GM12878 (cell line): Measurements from ENCODE around the gene RAB6B. TPM values are rescaled to one million over a fixed set of nuclear protein-coding genes. Genes with fewer than 3 reads are reported as not detected.

ENCODE experiments used
- ATAC-seq: fragments of 200-7000 bp; cut with Tn5 transposase; 3 replicates; pipeline ENCODE4 v1.9.1; 2020; ENCODE audit warnings: mild to moderate bottlenecking, moderate library complexity
- BruUV-seq: library from RNA; stranded (reverse); fragments of 400-500 nt; replicated peaks from 2 replicates; lab custom pipeline; 2021; lab: Mats Ljungman, UMichigan
- CTCF ChIA-PET: fragments of 300-600 bp; sonication (Branson Sonifier 250); formaldehyde crosslinking; extraction: SDS; loops from one replicate; lab custom pipeline; 2021; ENCODE audit warnings: inconsistent platforms; lab: Yijun Ruan, JAX
- POLR2A ChIA-PET: fragments of 350-600 bp; formaldehyde crosslinking; extraction: SDS; loops from one replicate; lab custom pipeline; 2021; ENCODE audit warnings: inconsistent platforms; lab: Charles Lee
- RAD21 ChIA-PET: fragments of 300-600 bp; sonication (Branson Sonifier 250); formaldehyde crosslinking; loops from one replicate; lab custom pipeline; 2023; ENCODE audit warnings: antibody characterized with exemption; ENCODE audit not compliant: unreplicated experiment; lab: Charles Lee
- SMC1A ChIA-PET: fragments of 300-600 bp; sonication (Branson Sonifier 250); formaldehyde crosslinking; loops from one replicate; lab custom pipeline; 2023; ENCODE audit not compliant: unreplicated experiment, uncharacterized antibody; lab: Charles Lee
- DNase-seq: peaks from one replicate; pipeline ENCODE4 v3.0.0-alpha.2; 2011; ENCODE audit warnings: low read depth, low spot score
- FAIRE-seq: peaks from 3 replicates; lab custom pipeline; 2011; peaks lifted over from hg19 to GRCh38; lab: Jason Lieb, UNC
- H2AFZ ChIP-seq: 2 replicates; pipeline ENCODE4 v1.6.0; 2011; ENCODE audit warnings: low read depth, low read length, control low read depth; ENCODE audit not compliant: control insufficient read depth
- H3K27ac ChIP-seq: 2 replicates; pipeline ENCODE4 v1.5.1; 2011; ENCODE audit warnings: control low read depth; ENCODE audit not compliant: control insufficient read depth, insufficient read depth
- H3K27me3 ChIP-seq, 2 experiments: replicated peaks in 1 of 2; 2 replicates each; pipeline versions ENCODE4 v1.6.0 to v1.6.1; 2011; ENCODE audit warnings: low read length in 1 of 2; ENCODE audit not compliant: control insufficient read depth in 2 of 2, insufficient read depth in 2 of 2
- H3K36me3 ChIP-seq, 2 experiments: 2 replicates each; pipeline ENCODE4 v1.5.1; 2011; ENCODE audit warnings: low read length in 1 of 2; ENCODE audit not compliant: control insufficient read depth in 2 of 2, insufficient read depth in 2 of 2
- H3K4me1 ChIP-seq: 2 replicates; pipeline ENCODE4 v1.6.1; 2011; ENCODE audit warnings: mild to moderate bottlenecking, low read length, moderate library complexity, mixed read lengths; ENCODE audit not compliant: control insufficient read depth, insufficient read depth
- H3K4me2 ChIP-seq: 2 replicates; pipeline ENCODE4 v1.6.0; 2011; ENCODE audit warnings: control low read depth; ENCODE audit not compliant: control insufficient read depth, insufficient read depth
- H3K4me3 ChIP-seq: fragments of 200-600 bp; sonication (generic); 2 replicates; pipeline ENCODE4 v1.5.1; 2016
- H3K79me2 ChIP-seq: 2 replicates; pipeline ENCODE4 v1.6.0; 2011; ENCODE audit warnings: low read length; ENCODE audit not compliant: control insufficient read depth, insufficient read depth
- H3K9ac ChIP-seq: 2 replicates; pipeline ENCODE4 v1.8.0; 2011; ENCODE audit warnings: low read length, control low read depth, mixed read lengths; ENCODE audit not compliant: control insufficient read depth, insufficient read depth
- H3K9me3 ChIP-seq: replicated peaks from 3 replicates; pipeline ENCODE4 v1.5.1; 2011; ENCODE audit warnings: mild to moderate bottlenecking, low read length; ENCODE audit not compliant: control insufficient read depth, insufficient read depth
- H4K20me1 ChIP-seq: 2 replicates; pipeline ENCODE4 v1.6.0; 2011; ENCODE audit not compliant: control insufficient read depth, insufficient read depth
- BCL3 ChIP-seq: IDR thresholded peaks from 2 replicates; pipeline ENCODE4 v1.6.1; 2011; ENCODE audit warnings: borderline replicate concordance, low read depth, mild to moderate bottlenecking, moderate library complexity, low read length; ENCODE audit not compliant: insufficient read depth, poor library complexity, severe bottlenecking
- CBX3 ChIP-seq: fragments of 200-600 bp; sonication (generic); IDR thresholded peaks from 2 replicates; pipeline ENCODE4 v1.6.1; 2016; ENCODE audit warnings: low read depth, borderline replicate concordance
- E4F1 ChIP-seq: fragments of 450-650 bp; IDR thresholded peaks from 2 replicates; pipeline ENCODE4 v1.6.1; 2018; ENCODE audit warnings: borderline replicate concordance, mild to moderate bottlenecking; ENCODE audit not compliant: partially characterized antibody
- ETV6 ChIP-seq, 2 experiments: fragments of 450-650 bp in 1 of 2; IDR thresholded peaks in 1 of 2; conservative IDR thresholded peaks in 1 of 2; 2 replicates each; pipeline ENCODE4 v1.6.1; 2014; ENCODE audit warnings: antibody characterized with exemption in 1 of 2, borderline replicate concordance in 1 of 2, low read depth in 1 of 2, mild to moderate bottlenecking in 1 of 2, moderate library complexity in 1 of 2
- IKZF1 ChIP-seq: fragments of 450-650 bp; conservative IDR thresholded peaks from 2 replicates; pipeline ENCODE4 v1.6.1; 2017; ENCODE audit warnings: antibody characterized with exemption, mild to moderate bottlenecking
- KAT2A ChIP-seq: conservative IDR thresholded peaks from 2 replicates; pipeline ENCODE4 v1.6.1; 2011; ENCODE audit warnings: low read depth, low read length; ENCODE audit not compliant: control insufficient read depth
- MEF2A ChIP-seq: IDR thresholded peaks from 2 replicates; pipeline ENCODE4 v1.6.1; 2011; ENCODE audit warnings: low read depth, mild to moderate bottlenecking, low read length, moderate library complexity; ENCODE audit not compliant: insufficient read depth
- NFYB ChIP-seq: IDR thresholded peaks from 2 replicates; pipeline ENCODE4 v1.6.1; 2011; ENCODE audit warnings: low read depth, mild to moderate bottlenecking, low read length, improper control_type of control experiment, moderate library complexity; ENCODE audit not compliant: insufficient read depth
- PAX5 ChIP-seq: IDR thresholded peaks from 2 replicates; pipeline ENCODE4 v1.6.1; 2011; ENCODE audit warnings: low read depth, low read length, borderline replicate concordance
- RAD21 ChIP-seq: IDR thresholded peaks from 2 replicates; pipeline ENCODE4 v1.6.1; 2011; ENCODE audit warnings: mild to moderate bottlenecking, low read depth, low read length, moderate library complexity; ENCODE audit not compliant: insufficient read depth
- SP1 ChIP-seq: IDR thresholded peaks from one replicate; pipeline ENCODE4 v1.6.1; 2011; ENCODE audit warnings: low read depth, low read length
- SRF ChIP-seq, 2 experiments: IDR thresholded peaks; 2 replicates each; pipeline ENCODE4 v1.6.1; 2011; ENCODE audit warnings: low read depth in 2 of 2, low read length in 2 of 2, mild to moderate bottlenecking in 1 of 2, moderate library complexity in 1 of 2
- ZZZ3 ChIP-seq: IDR thresholded peaks from 2 replicates; pipeline ENCODE4 v1.6.1; 2011; ENCODE audit warnings: low read depth; ENCODE audit not compliant: control insufficient read depth, insufficient read length
- WGBS: methylation state at CpG from one replicate; pipeline ENCODE4 v1.1.6; 2016; ENCODE audit warnings: low lambda C conversion rate; ENCODE audit not compliant: insufficient replicate concordance, insufficient coverage; ENCODE audit errors: missing lambda C conversion rate; 5-methylcytosine and 5-hydroxymethylcytosine counted together
- in situ Hi-C: fragments of 300-500 bp; cut with MboI; formaldehyde crosslinking; loops from 9 replicates; pipeline ENCODE4 v1.14.3; 2018; ENCODE audit warnings: mixed read lengths
- intact Hi-C: fragments of 100-400 bp; cut with micrococcal nuclease; formaldehyde crosslinking; loops from one replicate; pipeline ENCODE4 v1.14.2; 2022; ENCODE audit not compliant: unreplicated experiment
- polyA plus RNA-seq, 11 experiments: library from polyadenylated mRNA; depleted of rRNA in 4 of 11; unstranded in 6 of 11; stranded (reverse) in 5 of 11; fragments of >200 nt; fragmentation: Nextera tagmentation in 4 of 11; fragmentation: Illumina TruSeq in 1 of 11; extraction: Ambion mirVana in 4 of 11; extraction: Trizol in 1 of 11; gene quantifications; 1 replicate in 1 of 11; 2 replicates in 10 of 11; pipeline versions ENCODE4 v1.2.1 to v1.2.3, GENCODE V29; 2011 to 2016; ENCODE audit warnings: inconsistent platforms in 2 of 11, missing spikeins in 2 of 11, low read depth in 1 of 11
- total RNA-seq, 4 experiments: library from RNA; depleted of rRNA in 3 of 4; stranded (reverse); fragments of >200 nt in 3 of 4; fragmentation: Illumina TruSeq in 1 of 4; extraction: Trizol in 1 of 4; gene quantifications; 2 replicates each; pipeline versions ENCODE4 v1.2.1 to v1.2.3, GENCODE V29; 2013 to 2021

The RAB6B gene
- total and polyA plus RNA-seq, 10 of the 15 experiments (the other 5 are each of a cell fraction or from before 2014, with no cell fraction given), result 0.01 to 0.16 (median 0.04) TPM; not detected in 5

- TF ChIP-seq ZZZ3 (no peak), MEF2A (no peak), KAT2A (no peak), NFYB (no peak), RAD21 (no peak)
These were observed 35.2 kb downstream of the RAB6B start (continued) for GRCh38 chr3:133860519-133860918.

GRCh38 chr3:133859381-133860234, 36.1 kb downstream of the RAB6B start:
- H3K36me3 ChIP-seq, result no peaks in the 10 kb centered on the region
- ChIA-PET RAD21 (no interaction called here), POLR2A (no interaction called here), SMC1A (no interaction called here), CTCF (no interaction called here)
- in situ Hi-C loops, result no loop called here
- no peak for ATAC-seq
- WGBS, result 48% methylated on average over 12 of the region's 12 CpGs
- no peak overlapping the region for H3K27ac ChIP-seq
- H3K27me3 ChIP-seq, result no peaks in the 10 kb centered on the region; a peak in 2 of 4 replicates
- intact Hi-C loops, result no loop called here
- TF ChIP-seq SRF (IDR thresholded peaks at IDR 0.05; ENCODE audit: low read depth in 2 of 2, low read length in 2 of 2), result no peak
- no peak for TF ChIP-seq PAX5
- no peak for TF ChIP-seq CBX3
- no peak for TF ChIP-seq IKZF1
- TF ChIP-seq E4F1, result no peak
- no peak for TF ChIP-seq SP1
- TF ChIP-seq ETV6 (conservative IDR thresholded peaks at IDR 0.05 in 1 of 2, IDR thresholded peaks at IDR 0.05 in 1 of 2; ENCODE audit: borderline replicate concordance in 1 of 2, low read depth in 1 of 2), result no peak
- no peak for TF ChIP-seq BCL3
- no peak for DNase-seq
- FAIRE-seq, result no peak
- no peak overlapping the region for H3K4me2 ChIP-seq
- H3K9ac ChIP-seq, result no peak overlapping the region
- H3K4me1 ChIP-seq, result peaks cover 21% of the 10 kb centered on the region
- BruUV-seq, result no TSS peak
- H4K20me1 ChIP-seq, result no peaks in the 10 kb centered on the region
- no peaks in the 10 kb centered on the region for H3K9me3 ChIP-seq
- H3K79me2 ChIP-seq, result no peaks in the 10 kb centered on the region
- no peak overlapping the region for H3K4me3 ChIP-seq
- H2AFZ ChIP-seq, result no peak overlapping the region
